SK-N-MC (cell line): ENCODE data around the gene TOM1L1.

Source experiments
- DNase-seq: peaks from one replicate; pipeline ENCODE4 v3.0.0-alpha.2; 2011; ENCODE audit warnings: low read depth, low spot score
- H3K27ac ChIP-seq: fragments of 200-600 bp; sonication (generic); 2 replicates; pipeline ENCODE4 v1.5.1; 2016; ENCODE audit warnings: mixed run types
- H3K36me3 ChIP-seq: fragments of 200-600 bp; sonication (generic); 2 replicates; pipeline ENCODE4 v1.6.1; 2017; ENCODE audit warnings: antibody characterized with exemption, low read length, mixed read lengths; ENCODE audit not compliant: insufficient read depth
- H3K4me3 ChIP-seq: fragments of 200-600 bp; sonication (generic); 2 replicates; pipeline ENCODE4 v1.5.1; 2016
- H3K9ac ChIP-seq: fragments of 200-600 bp; sonication (generic); 2 replicates; pipeline ENCODE4 v1.8.0; 2017; ENCODE audit warnings: mixed run types, mixed read lengths; ENCODE audit not compliant: insufficient read length
- H3K9me3 ChIP-seq: fragments of 200-600 bp; sonication (generic); 2 replicates; pipeline ENCODE4 v1.6.1; 2017; ENCODE audit warnings: low read depth, mild to moderate bottlenecking, antibody characterized with exemption, low read length, moderate library complexity, mixed read lengths
- EZH2 ChIP-seq: fragments of 200-600 bp; sonication (generic); IDR thresholded peaks from one replicate; pipeline ENCODE4 v1.6.1; 2017; ENCODE audit warnings: antibody characterized with exemption
- FOXP2 ChIP-seq: optimal IDR thresholded peaks from 2 replicates; pipeline ENCODE3; 2011; ENCODE audit warnings: mild to moderate bottlenecking, moderate library complexity; ENCODE audit not compliant: insufficient read depth; ENCODE audit errors: extremely low read length, control extremely low read depth
- POLR2AphosphoS5 ChIP-seq: IDR thresholded peaks from 2 replicates; pipeline ENCODE4 v1.6.1; 2012; ENCODE audit warnings: mild to moderate bottlenecking, low read depth, low read length, borderline replicate concordance

Gene TOM1L1

DNA sequence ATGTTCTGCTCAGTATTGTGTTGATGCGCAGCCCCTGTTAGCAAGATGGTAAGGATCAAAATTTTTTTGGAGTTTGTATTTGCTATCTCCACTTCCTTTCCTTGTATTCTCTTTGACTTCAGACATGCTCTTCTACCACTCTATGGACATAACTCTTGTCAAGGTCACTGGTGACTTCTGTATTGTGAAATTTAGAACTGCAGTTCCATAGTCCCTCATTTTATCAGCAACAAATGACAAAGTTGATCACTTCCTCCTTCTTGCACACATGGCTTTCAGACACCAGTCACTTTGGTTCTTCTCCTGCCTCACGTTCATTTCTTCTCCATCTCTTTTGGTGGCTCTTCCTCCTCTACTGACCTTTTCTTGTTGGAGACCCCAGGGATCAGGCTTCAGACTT is 46.7 kb downstream of the TOM1L1 start:
- H3K4me3 ChIP-seq = no peak overlapping the region
- DNase-seq = no peak
- H3K9me3 ChIP-seq = no peaks in the 10 kb centered on the region
- H3K36me3 ChIP-seq = peaks cover 72% of the 10 kb centered on the region
- H3K27ac ChIP-seq = no peak overlapping the region
- H3K9ac ChIP-seq = no peak overlapping the region
- no peak for TF ChIP-seq FOXP2

DNA sequence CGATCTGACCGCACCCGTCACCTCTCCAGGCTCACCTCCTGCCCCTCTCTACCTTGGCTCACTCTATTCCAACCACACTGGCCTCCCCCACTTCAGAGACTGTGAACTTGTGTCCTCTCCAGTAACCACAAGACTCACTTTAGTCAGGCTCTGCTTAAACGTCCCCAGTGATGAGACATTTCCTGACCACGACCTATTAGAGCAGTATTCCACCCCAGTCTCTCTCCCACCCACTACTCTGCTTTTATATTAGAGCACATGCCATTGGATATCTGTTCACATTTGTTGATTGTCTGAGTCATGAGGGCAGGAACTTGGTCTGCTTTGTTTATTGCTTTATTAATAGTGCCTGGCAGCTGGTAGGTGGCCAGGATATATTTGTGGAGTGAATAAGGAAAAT is 47.7 kb downstream of the TOM1L1 start:
- Histone ChIP-seq H3K4me3 (no peak overlapping the region), H3K9me3 (no peaks in the 10 kb centered on the region), H3K36me3 (peaks cover 80% of the 10 kb centered on the region), H3K27ac (no peak overlapping the region), H3K9ac (no peak overlapping the region)
- TF ChIP-seq FOXP2 (no peak), POLR2AphosphoS5 (no peak), EZH2 (no peak)
- no peak for DNase-seq

DNA sequence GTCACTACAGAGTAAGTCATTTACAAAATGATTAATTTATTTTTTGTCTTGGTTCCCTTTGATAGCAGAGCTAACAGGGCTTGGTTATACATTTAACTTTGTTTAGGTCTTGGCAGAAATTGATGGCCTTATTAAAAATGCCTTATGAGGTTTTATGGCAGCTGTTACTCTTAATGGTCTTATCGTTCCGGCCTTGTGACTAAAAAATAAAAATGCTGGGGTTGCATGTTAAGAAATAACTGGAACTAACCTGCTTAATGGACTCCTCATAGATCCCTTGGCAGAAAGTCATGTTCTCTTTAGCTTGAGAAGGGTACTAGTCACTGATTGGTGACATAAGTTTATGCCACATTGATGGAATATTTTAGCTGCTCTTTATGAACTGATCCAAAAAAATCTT is 49.5 kb downstream of the TOM1L1 start:
- Histone ChIP-seq H3K4me3 (no peak overlapping the region), H3K36me3 (peaks cover 83% of the 10 kb centered on the region), H3K27ac (no peak overlapping the region), H3K9me3 (no peaks in the 10 kb centered on the region), H3K9ac (no peak overlapping the region)
- TF ChIP-seq EZH2 = no peak
- TF ChIP-seq FOXP2 = no peak
- TF ChIP-seq POLR2AphosphoS5 = no peak
- DNase-seq = no peak

DNA sequence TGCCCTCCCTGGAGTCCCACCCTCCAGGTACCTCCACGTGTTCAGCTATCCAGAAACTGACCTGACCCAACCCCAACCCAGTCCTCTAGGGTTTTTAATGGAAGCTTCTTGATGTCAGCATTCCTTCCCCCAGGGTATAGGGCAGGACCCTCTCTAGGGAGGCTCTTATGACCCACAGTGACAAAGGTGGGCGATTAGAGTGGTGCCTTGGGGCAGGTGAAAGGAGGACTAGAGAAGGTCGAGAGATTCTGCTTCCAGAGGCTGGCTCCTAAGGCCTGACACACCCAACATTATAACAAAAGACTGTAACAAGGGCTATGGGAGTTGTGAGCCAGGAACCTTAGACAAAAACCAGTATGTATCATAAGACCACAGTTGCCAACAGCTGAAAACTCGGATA is 50.6 kb downstream of the TOM1L1 start:
- Histone ChIP-seq H3K9ac (no peak overlapping the region), H3K4me3 (no peak overlapping the region), H3K9me3 (no peaks in the 10 kb centered on the region), H3K36me3 (peaks cover 77% of the 10 kb centered on the region), H3K27ac (no peak overlapping the region)
- TF ChIP-seq EZH2 (no peak), POLR2AphosphoS5 (no peak), FOXP2 (no peak)
- DNase-seq = no peak

DNA sequence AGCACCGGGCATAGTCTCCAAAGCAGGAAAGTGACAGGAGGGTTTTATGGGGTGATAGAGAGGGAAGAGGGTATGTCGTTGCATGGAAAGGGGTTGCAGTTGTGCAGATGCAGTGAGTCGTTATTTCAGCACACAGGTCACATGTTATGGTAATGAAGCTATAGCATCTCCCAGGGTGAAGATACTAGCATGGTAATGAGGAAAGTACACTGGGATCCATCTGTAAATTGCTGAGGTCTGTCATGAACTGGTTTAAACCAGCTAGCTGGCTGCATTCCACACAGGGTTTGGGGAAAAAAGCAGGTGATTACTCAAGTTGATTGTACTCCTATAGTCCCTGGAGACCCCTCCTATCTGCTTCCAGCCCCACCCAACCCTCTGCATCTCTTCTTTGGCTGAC is 56.1 kb downstream of the TOM1L1 start:
- Histone ChIP-seq H3K9ac (no peak overlapping the region), H3K36me3 (peaks cover 70% of the 10 kb centered on the region), H3K4me3 (no peak overlapping the region), H3K27ac (no peak overlapping the region), H3K9me3 (no peaks in the 10 kb centered on the region)
- DNase-seq = no peak
- peak; percentile 47 for TF ChIP-seq POLR2AphosphoS5
- no peak for TF ChIP-seq EZH2
- no peak for TF ChIP-seq FOXP2

DNA sequence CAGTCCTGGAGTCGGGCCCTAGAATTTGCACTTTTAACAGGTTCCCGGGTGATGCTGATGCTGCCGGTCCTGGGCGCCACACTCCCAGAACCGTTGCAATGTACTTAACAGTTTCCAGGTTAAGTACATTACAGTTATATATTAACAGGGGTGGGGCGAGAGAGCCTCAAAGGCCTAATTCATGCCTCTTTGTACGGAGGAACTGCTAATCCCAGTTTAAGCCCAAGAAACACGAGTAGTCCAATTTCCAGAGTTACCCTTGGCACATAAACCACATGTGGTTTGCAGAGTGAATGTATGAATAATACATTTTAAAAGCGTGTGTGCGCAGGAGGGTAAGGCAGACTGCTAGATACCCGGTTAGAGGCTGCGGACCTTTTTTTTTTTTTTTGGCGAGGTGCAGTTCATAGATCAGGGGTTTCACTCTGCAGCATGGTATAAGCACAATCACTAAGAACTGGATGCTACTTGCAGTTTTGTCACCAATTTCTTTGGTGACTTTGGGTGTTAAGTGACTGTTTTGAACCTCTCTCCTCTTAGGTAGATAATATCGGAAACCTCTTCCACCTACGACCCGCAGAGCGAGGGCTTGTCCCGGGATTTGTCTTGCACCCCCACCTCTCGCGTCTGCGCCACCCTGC is 67.1 kb downstream of the TOM1L1 start:
- no peak for DNase-seq

DNA sequence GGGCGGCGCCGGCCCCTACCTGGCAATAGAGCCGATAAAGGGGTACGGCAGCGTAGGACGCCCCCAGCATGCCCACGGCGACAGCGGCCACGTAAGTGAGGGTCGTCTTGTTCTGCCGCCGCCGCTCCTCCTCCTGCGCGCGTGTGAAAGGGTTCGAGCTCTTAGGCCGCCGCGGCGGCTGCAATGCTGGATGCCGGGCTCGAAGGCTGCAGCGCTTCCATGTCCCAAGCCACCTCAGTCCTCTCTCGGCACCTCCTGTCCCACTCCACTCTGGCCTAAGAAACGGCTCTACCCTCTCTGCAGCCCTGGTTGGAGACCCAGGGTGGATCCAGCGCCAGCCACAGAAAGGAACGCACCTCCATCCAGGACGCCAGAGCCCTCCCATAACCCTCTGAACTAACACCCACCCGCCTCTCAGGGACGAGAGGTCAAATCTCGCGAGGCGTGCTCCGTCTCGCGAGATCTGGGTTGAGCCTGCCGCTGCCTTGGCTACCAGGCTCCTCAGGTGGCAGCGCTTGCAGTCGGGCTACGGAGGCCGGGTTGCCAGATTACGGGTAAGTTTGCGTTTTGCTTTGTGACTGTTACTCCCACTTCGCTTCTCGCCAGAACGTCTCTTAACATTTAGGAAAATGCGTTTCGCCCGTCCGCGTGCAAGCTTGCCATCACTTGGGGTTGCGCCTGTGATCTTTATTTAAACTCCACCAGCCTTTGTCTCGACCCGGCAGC is 67.8 kb downstream of the TOM1L1 start, which contains the start of the genes COX11 and STXBP4:
TSS of gene COX11 (minus strand) at position 393 of the 726 bp plus-strand sequence. CDS start at position 385, 8 bp downstream.
TSS of gene STXBP4 (plus strand) at position 504 of the 726 bp plus-strand sequence. CDS start 17,455 bp downstream, outside the sequence.
- peaks cover 26% of the 10 kb centered on the region for H3K36me3 ChIP-seq
- TF ChIP-seq FOXP2 (peak; percentile 81), EZH2 (no peak), POLR2AphosphoS5 (peak; percentile 97)
- H3K9ac ChIP-seq = peak within 1 kb of the TSS; percentile 98
- H3K4me3 ChIP-seq = peak within 1 kb of the TSS; percentile 96
- H3K9me3 ChIP-seq = no peaks in the 10 kb centered on the region
- DNase-seq = peak; percentile 75
- H3K27ac ChIP-seq = peak within 1 kb of the TSS; percentile 35; the same call in 1 of the 2 replicates

More for the DNA sequence above, 67.1 kb downstream of the TOM1L1 start:
- Histone ChIP-seq H3K36me3 (peaks cover 33% of the 10 kb centered on the region), H3K4me3 (peak overlapping the region; percentile 96), H3K9me3 (no peaks in the 10 kb centered on the region), H3K9ac (peak overlapping the region; percentile 98), H3K27ac (no peak overlapping the region)
- TF ChIP-seq FOXP2 = no peak
- no peak for TF ChIP-seq EZH2

DNA sequence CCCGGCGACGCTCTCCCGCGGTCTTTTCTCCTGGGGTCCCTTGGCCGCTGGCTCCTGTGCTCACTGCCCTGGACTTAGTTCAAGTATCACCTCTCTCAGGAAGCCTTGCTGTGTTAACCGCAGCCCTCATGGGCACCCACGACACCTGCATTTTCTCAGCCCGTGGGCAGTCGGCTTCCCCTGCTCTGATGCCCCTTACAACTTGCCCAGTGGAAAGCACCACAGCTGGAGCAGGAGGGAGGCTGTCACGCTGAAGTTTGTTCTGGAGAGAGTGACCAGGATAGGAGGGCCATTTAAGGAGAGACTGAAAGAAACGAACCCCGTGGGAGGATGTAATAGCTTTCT is 68.3 kb downstream of the TOM1L1 start:
- Histone ChIP-seq H3K4me3 (peak overlapping the region; percentile 96), H3K27ac (peak overlapping the region; percentile 35; the same call in 1 of the 2 replicates), H3K9ac (peak overlapping the region; percentile 98), H3K36me3 (peaks cover 21% of the 10 kb centered on the region), H3K9me3 (no peaks in the 10 kb centered on the region)
- DNase-seq = no peak
- no peak for TF ChIP-seq POLR2AphosphoS5
- TF ChIP-seq EZH2 = no peak
- TF ChIP-seq FOXP2 = no peak
